ENCODE data around the gene SUV39H1.
"Not testable (repeated sequence)": the region's sequence is repeated elsewhere in the genome, so short reads cannot be mapped to it uniquely, and the experiment has no call there.

The SUV39H1 gene, protein sequence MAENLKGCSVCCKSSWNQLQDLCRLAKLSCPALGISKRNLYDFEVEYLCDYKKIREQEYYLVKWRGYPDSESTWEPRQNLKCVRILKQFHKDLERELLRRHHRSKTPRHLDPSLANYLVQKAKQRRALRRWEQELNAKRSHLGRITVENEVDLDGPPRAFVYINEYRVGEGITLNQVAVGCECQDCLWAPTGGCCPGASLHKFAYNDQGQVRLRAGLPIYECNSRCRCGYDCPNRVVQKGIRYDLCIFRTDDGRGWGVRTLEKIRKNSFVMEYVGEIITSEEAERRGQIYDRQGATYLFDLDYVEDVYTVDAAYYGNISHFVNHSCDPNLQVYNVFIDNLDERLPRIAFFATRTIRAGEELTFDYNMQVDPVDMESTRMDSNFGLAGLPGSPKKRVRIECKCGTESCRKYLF

DNA sequence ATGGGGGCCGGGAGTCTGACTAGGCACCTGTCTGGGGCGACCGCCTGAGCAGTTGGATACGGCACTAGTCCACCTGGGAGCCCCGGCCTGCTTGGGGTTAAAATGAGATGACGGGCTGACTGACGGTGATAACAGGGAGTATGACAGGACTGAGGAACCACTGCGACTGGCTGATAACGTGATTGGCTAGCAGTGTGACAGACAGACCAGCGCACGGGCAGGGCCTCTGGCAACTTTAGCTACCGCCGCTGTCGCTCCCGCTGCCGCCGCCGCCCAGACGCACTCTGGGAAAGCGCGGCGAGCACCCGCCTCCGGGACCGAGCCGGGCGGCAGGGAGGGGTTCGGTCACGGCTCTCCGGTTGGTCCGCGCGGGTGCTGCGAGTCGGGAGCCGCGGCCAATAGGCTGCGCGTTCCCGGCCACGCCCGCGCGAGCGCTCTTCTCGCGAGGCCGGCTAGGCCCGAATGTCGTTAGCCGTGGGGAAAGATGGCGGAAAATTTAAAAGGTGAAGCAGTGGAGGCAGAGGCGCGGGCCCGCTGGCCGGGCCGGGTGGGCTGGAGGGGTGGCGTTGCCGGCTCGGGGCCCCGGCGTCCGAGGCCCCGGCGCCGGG, at the start of gene SUV39H1:
Gene SUV39H1 (plus strand): TSS at position 434 of the 608 bp plus-strand sequence. CDS start 51 bp downstream, at position 485.
- ChIA-PET CTCF (no interaction called here), POLR2A (ENCODE audit: low non-redundant PET) (no interaction called here)
- TF ChIP-seq, protein P1, sequence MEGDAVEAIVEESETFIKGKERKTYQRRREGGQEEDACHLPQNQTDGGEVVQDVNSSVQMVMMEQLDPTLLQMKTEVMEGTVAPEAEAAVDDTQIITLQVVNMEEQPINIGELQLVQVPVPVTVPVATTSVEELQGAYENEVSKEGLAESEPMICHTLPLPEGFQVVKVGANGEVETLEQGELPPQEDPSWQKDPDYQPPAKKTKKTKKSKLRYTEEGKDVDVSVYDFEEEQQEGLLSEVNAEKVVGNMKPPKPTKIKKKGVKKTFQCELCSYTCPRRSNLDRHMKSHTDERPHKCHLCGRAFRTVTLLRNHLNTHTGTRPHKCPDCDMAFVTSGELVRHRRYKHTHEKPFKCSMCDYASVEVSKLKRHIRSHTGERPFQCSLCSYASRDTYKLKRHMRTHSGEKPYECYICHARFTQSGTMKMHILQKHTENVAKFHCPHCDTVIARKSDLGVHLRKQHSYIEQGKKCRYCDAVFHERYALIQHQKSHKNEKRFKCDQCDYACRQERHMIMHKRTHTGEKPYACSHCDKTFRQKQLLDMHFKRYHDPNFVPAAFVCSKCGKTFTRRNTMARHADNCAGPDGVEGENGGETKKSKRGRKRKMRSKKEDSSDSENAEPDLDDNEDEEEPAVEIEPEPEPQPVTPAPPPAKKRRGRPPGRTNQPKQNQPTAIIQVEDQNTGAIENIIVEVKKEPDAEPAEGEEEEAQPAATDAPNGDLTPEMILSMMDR (conservative IDR thresholded peaks at IDR 0.05; ENCODE audit: low read depth) = no peak
- DNase-seq (ENCODE audit: low spot score) = peak; percentile 87
- peak within 1 kb of the TSS; percentile 86 for H3K27ac ChIP-seq

DNA sequence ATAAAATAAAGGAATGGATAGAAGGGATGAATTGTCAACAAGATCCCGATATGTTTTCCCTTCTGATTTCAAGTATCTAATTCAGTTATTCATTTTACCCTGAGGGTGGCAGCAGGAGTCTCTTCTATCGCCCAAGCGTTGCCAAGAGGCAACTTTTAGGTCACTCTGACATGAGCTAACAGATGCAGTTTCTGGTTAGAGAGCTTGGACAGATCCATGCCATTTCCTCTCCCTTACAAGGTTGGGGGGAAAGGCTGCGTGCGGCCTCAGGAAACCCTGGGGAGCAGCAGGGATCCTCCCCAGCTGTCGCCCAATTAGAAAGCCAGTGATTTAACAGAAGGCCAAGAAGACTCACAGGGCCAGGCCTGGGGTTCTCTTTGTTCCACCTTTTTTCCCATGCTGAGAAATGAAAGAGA, 48.2 kb upstream of the SUV39H1 start:
- no peak overlapping the region for H3K27ac ChIP-seq
- ChIA-PET POLR2A (ENCODE audit: low non-redundant PET) (no interaction called here), CTCF (interaction anchor here (0.6 to 1.1 kb wide), 2 partner anchors 15 to 71 kb away, joined by 3 to 4 read pairs; no protein-coding TSS in a partner anchor)
- DNase-seq (ENCODE audit: low spot score) = peak; percentile 13
- TF ChIP-seq, protein P1 (conservative IDR thresholded peaks at IDR 0.05; ENCODE audit: low read depth) = 0 out of 2 replicates have a peak, but pooled peaks have one; percentile 13

DNA sequence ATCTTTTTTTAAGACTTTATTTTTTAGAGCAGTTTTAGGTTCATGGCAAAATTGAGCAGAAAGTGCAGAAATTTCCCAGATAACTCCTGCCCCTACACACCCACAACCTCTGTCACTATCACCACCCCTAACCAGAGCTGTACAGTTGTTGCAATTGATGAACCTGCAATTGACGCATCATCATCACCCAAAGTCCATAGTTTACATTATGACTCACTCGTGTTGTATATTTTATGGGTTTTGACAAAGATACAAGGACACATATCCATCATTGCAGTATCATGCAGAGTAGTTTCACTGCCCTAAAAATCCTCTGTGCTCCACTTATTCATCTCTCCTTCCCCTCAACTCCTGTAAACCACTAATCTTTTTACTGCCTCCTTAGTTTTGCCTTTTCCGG, 47.4 kb upstream of the SUV39H1 start:
- CTCF ChIA-PET = interaction anchor here (1.1 kb wide), 1 partner anchor 14 kb away, joined by 4 read pairs; no protein-coding TSS in a partner anchor
- POLR2A ChIA-PET (ENCODE audit: low non-redundant PET) = no interaction called here
- TF ChIP-seq, protein P1 (conservative IDR thresholded peaks at IDR 0.05; ENCODE audit: low read depth) = no peak
- no peak overlapping the region for H3K27ac ChIP-seq
- no peak for DNase-seq (ENCODE audit: low spot score)

DNA sequence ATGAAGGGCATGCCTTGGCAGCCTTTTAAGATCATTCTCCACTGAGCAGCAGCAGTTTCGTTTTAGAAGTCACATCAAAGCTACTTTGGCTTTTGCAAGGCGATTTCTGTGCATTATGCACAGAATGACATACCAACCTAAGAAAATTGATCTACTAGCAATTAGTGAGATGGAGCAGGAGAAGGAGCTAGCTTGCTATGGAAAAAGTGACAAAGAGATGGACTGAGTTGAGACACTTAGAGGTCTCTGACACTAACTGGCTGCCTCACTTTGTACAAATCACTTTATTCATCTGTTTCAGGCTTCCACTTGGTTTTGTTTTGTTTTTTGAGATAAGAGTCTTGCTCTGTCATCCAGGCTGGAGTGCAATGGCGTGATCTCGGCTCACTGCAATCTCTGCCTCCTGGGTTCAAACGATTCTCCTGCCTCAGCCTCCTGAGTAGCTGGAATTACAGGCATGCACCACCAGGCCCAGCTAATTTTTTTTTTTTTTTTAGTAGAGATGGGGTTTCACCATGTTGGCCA, 44.4 kb upstream of the SUV39H1 start:
- CTCF ChIA-PET = interaction anchor here (0.6 kb wide), 1 partner anchor 110 kb away, joined by 3 read pairs; no protein-coding TSS in a partner anchor
- POLR2A ChIA-PET (ENCODE audit: low non-redundant PET); DNase-seq (ENCODE audit: low spot score); H3K27ac ChIP-seq: not testable (repeated sequence)

DNA sequence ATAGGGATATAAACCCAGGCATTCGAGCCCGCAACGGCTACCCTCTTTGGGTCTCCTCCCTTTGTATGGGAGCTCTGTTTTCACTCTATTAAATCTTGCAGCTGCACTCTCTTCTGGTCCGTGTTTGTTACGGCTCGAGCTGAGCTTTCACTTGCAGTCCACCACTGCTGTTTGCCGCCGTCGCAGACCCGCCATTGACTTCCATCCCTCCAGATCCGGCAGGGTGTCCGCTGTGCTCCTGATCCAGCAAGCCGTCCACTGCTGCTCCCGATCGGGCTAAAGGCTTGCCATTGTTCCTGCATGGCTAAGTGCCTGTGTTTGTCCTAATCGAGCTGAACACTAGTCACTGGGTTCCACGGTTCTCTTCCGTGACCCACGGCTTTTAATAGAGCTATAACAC, 41.8 kb upstream of the SUV39H1 start:
- POLR2A ChIA-PET (ENCODE audit: low non-redundant PET); H3K27ac ChIP-seq; DNase-seq (ENCODE audit: low spot score): not testable (repeated sequence)
- CTCF ChIA-PET = interaction anchor here (0.6 to 0.7 kb wide), 2 partner anchors 48 to 500 kb away, joined by 3 read pairs; no protein-coding TSS in a partner anchor

DNA sequence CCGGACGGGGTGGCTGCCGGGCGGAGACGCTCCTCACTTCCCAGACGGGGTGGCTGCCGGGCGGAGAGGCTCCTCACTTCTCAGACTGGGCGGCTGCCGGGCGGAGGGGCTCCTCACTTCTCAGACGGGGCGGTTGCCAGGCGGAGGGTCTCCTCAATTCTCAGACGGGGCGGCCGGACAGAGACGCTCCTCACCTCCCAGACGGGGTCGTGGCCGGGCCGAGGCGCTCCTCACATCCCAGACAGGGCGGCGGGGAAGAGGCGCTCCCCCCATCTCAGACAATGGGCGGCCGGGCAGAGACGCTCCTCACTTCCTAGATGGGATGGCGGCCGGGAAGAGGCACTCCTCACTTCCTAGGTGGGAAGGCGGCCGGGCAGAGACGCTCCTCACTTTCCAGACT, 36.8 kb upstream of the SUV39H1 start:
- H3K27ac ChIP-seq; CTCF ChIA-PET; POLR2A ChIA-PET (ENCODE audit: low non-redundant PET); DNase-seq (ENCODE audit: low spot score): not testable (repeated sequence)

DNA sequence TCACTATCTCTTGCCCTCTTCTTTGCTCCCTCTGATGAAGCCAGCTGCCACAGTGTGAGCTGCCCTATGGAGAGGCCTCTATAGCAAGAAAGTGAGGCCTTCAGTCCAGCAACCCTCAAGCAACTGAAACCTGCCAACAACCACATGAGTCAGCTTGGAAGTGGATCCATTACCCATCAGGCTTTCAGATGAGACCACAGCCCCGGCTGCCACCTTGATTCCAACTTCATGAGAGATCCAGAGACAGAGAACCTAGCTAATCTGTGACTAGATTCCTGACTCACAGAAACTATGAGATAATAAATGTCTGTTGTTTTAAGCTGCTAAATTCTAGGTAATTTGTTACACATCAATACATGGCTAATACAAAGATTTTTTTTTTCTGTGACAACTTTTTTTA, 33.3 kb upstream of the SUV39H1 start:
- POLR2A ChIA-PET (ENCODE audit: low non-redundant PET) = no interaction called here
- no peak overlapping the region for H3K27ac ChIP-seq
- TF ChIP-seq, protein P1 (conservative IDR thresholded peaks at IDR 0.05; ENCODE audit: low read depth) = no peak
- no peak for DNase-seq (ENCODE audit: low spot score)
- CTCF ChIA-PET = interaction anchor here (0.7 kb wide), 1 partner anchor 15 kb away, joined by 4 read pairs; no protein-coding TSS in a partner anchor

DNA sequence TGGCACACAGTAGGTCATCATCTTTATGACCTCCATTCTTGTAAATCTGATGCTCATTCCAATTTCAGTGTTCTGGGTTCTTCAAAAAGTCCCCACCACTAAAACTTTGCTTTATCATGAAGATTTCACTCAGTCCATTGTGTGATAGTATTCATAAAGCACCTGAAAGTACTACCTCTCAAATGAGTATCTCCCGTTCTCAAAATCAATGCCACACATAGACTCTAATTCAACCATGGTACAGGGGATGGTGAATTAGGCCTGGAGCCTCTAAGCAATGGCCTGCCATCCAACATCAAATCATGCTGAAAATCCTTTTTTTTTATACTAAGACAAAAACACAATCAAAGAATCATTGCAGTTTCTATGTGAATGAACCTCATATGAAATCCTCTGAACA, 32.4 kb upstream of the SUV39H1 start:
- ChIA-PET CTCF (no interaction called here), POLR2A (ENCODE audit: low non-redundant PET) (no interaction called here)
- no peak overlapping the region for H3K27ac ChIP-seq
- TF ChIP-seq, protein P1 (conservative IDR thresholded peaks at IDR 0.05; ENCODE audit: low read depth) = no peak
- no peak for DNase-seq (ENCODE audit: low spot score)

Data from RWPE1 (cell line).